ENCODE data around the gene SGK1.
"Not testable (repeated sequence)": the region's sequence is repeated elsewhere in the genome, so short reads cannot be mapped to it uniquely, and the experiment has no call there.

SGK1 gene

GRCh38 chr6:134238960-134239795 is 78.7 kb downstream of the SGK1 start:
- DNase-seq (ENCODE audit: extremely low spot score): no peak
- CTCF ChIA-PET: interaction anchor here (1.1 to 1.5 kb wide), 2 partner anchors 46 to 402 kb away, joined by 3 to 4 read pairs; no protein-coding TSS in a partner anchor
- no peak for TF ChIP-seq CTCF (IDR thresholded peaks at IDR 0.05; ENCODE audit: control extremely low read depth, extremely low read depth, low read depth, missing control alignments)
- POLR2A ChIA-PET: interaction anchor here (0.6 kb wide), 1 partner anchor 7 kb away, joined by 3 read pairs; no protein-coding TSS in a partner anchor

DNA sequence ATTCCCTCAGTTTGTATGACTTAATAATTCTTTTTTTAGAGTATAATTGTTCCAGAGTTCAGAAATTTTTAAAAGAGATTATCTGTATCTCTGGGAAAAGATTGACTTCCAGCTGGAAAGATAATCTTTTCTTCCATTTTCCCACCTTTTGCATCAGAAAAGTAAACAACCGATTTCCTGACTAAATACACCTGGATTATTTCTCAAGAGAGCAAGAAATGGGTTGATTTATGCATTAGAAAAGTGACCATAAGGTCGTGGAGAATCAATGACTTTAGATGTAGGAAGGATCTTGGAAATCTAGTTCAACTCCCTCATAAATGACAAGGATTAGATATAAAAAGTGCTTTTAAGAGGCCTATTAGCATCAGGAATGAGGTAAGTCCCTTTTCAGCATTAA is 79.9 kb downstream of the SGK1 start:
- CTCF ChIA-PET: no interaction called here
- no peak for TF ChIP-seq CTCF (IDR thresholded peaks at IDR 0.05; ENCODE audit: control extremely low read depth, extremely low read depth, low read depth, missing control alignments)
- no peak for DNase-seq (ENCODE audit: extremely low spot score)
- POLR2A ChIA-PET: no interaction called here

DNA sequence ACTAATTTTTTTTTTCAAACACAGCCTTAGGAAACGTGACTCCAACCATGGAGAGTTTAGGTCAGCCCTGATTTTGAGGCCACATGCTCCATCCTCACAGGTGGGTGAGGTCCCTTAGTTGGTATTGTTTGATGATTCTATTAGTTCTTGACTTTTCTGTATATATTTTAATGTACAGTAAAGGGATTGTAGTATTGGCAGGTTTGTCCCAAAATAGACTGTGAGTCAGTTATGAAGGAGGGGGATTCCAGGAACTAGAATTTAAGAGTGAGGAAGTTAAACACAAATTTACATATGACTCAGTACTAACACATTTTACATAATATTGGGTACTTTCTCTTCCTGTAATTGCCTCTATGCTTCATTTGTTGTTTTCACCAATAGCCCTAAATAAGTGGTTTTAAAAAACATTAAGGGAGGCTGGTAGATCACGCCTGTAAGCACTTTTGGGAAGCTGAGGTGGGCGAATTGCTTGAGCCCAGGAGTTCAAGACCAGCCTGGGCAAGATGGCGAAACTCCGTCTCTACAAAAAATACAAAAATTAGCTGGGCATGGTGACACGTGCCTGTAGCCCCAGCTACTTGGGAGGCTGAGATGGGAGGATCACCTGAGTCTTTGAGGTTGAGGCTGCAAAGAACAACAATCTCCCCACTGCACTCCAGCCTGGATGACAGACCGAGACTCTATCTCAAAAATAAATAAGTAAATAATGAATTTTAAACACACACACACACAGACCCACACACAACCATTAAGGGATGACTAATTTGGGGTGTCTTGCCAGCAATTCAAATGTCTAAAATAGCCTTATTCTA is 81.8 kb downstream of the SGK1 start:
- POLR2A ChIA-PET: no interaction called here
- CTCF ChIA-PET: interaction anchor here (0.8 kb wide), 1 partner anchor 10 kb away, joined by 3 read pairs; no protein-coding TSS in a partner anchor
- DNase-seq (ENCODE audit: extremely low spot score): peak; percentile 70
- TF ChIP-seq CTCF (IDR thresholded peaks at IDR 0.05; ENCODE audit: control extremely low read depth, extremely low read depth, low read depth, missing control alignments): no peak

GRCh38 chr6:134235334-134235733 is 82.6 kb downstream of the SGK1 start:
- POLR2A ChIA-PET; DNase-seq (ENCODE audit: extremely low spot score): not testable (repeated sequence)
- CTCF ChIA-PET: interaction anchor here (1.4 kb wide), 1 partner anchor 13 kb away, joined by 3 read pairs; no protein-coding TSS in a partner anchor

DNA sequence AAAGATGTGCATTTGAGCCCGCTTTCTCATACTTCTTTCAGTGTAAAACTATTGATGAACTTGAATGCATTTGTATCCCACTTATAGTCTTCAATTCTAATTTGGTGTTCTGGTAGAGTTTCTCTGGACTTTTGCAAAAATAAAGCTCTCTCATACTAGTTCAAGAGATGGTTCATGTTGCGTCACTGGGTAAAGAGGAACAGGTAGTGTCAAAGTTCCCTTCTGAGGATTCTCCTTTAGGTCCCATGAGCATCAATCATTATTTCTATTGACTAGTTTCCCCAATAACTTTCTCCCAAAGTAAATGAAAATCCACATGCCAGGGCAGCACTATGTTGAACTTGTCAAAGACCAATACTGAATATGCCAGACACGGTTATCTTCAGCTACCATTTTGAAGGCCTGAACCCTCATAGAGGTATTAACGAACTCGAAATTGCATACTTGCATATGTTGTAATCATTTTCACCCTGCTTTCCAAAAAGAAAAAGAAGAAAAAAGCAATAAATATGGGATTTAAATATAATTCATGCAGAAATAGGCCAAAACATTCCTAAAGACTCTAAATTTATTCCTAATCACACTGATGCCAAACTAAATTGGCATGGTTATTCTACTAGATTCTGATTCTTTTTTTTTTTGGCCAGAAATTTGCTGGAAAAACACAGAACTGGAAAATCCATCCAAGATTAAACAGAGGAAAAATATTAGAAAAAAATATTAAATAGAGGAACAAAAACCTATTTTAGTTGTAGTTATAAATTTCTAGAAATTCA is 84.5 kb downstream of the SGK1 start:
- no peak for TF ChIP-seq CTCF (IDR thresholded peaks at IDR 0.05; ENCODE audit: control extremely low read depth, extremely low read depth, low read depth, missing control alignments)
- DNase-seq (ENCODE audit: extremely low spot score): no peak
- ChIA-PET CTCF (interaction anchor here (1.0 kb wide), 1 partner anchor 228 kb away, joined by 3 read pairs; no protein-coding TSS in a partner anchor), POLR2A (no interaction called here)

DNA sequence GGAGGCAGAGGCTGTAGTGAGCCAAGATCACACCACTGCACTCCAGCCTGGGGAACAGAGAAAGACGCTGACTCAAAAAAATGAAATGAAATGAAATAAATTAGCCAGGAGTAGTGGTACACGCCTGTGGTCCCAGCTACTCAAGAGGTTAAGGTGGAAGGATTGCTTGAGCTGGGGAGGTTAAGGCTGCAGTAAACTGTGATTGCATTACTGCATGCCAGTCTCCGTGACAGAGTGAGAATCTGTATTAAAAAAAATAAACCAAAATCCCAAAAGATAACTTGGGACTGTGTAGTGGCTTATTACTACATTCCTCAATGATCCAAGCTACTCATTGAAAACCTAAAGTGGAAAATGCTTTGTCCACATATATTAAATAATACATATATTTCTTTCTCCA is 87.0 kb downstream of the SGK1 start:
- CTCF ChIA-PET: interaction anchor here (1.2 to 1.4 kb wide), 2 partner anchors 9 to 18 kb away, joined by 5 read pairs; no protein-coding TSS in a partner anchor

More for the DNA sequence above, 87.0 kb downstream of the SGK1 start:
- POLR2A ChIA-PET: no interaction called here
- DNase-seq (ENCODE audit: extremely low spot score): no peak
- no peak for TF ChIP-seq CTCF (IDR thresholded peaks at IDR 0.05; ENCODE audit: control extremely low read depth, extremely low read depth, low read depth, missing control alignments)
